SK-N-SH (cell line): ENCODE measurements around the gene PDF. TPM values are rescaled to one million over a fixed set of nuclear protein-coding genes. Genes with fewer than 3 reads are reported as not detected.

Experiments used
- CTCF ChIA-PET: fragments of 300-600, 350-600 bp; formaldehyde crosslinking; extraction: SDS; loops from one replicate; lab custom pipeline; 2021; lab: Yijun Ruan, JAX
- POLR2A ChIA-PET: fragments of 350-600 bp; sonication (Branson Sonifier 250); formaldehyde crosslinking; extraction: SDS; loops from one replicate; lab custom pipeline; 2020; ENCODE audit warnings: antibody characterized with exemption, inconsistent platforms; lab: Yijun Ruan, JAX
- DNase-seq: peaks from one replicate; pipeline ENCODE4 v3.0.0; 2012
- H2AFZ ChIP-seq: fragments of 200-600 bp; sonication (generic); 2 replicates; pipeline ENCODE4 v1.8.1; 2016; ENCODE audit warnings: antibody characterized with exemption, mild to moderate bottlenecking, low read depth
- H3F3A ChIP-seq: fragments of 200-600 bp; sonication (generic); replicated peaks from 2 replicates; pipeline ENCODE3; 2016; ENCODE audit warnings: antibody characterized with exemption, mild to moderate bottlenecking; ENCODE audit not compliant: insufficient read depth
- H3K27ac ChIP-seq, 2 experiments: fragments of 200-500 bp in 1 of 2; fragments of 200-600 bp in 1 of 2; sonication (Bioruptor generic) in 1 of 2; sonication (generic), shearing (Covaris generic) in 1 of 2; 2 replicates each; pipeline versions ENCODE4 v1.5.1 to v1.6.1; 2014 to 2016; ENCODE audit warnings: low read depth in 2 of 2, inconsistent platforms in 1 of 2, low read length in 1 of 2, mild to moderate bottlenecking in 1 of 2, mixed read lengths in 1 of 2
- H3K27me3 ChIP-seq: fragments of 200-600 bp; sonication (generic), shearing (Covaris generic); 2 replicates; pipeline ENCODE4 v1.6.1; 2016; ENCODE audit warnings: mixed run types; ENCODE audit not compliant: insufficient read depth
- H3K36me3 ChIP-seq, 2 experiments: fragments of 200-500 bp in 1 of 2; fragments of 200-600 bp in 1 of 2; sonication (Bioruptor generic) in 1 of 2; sonication (generic) in 1 of 2; replicated peaks in 1 of 2; 2 replicates each; pipeline versions ENCODE3 to v1.5.1; 2014 to 2016; ENCODE audit warnings: low read length in 1 of 2, mild to moderate bottlenecking in 1 of 2; ENCODE audit not compliant: insufficient read depth in 2 of 2, control insufficient read depth in 1 of 2
- H3K4me1 ChIP-seq, 2 experiments: fragments of 200-500 bp in 1 of 2; fragments of 200-600 bp in 1 of 2; sonication (Bioruptor generic) in 1 of 2; sonication (generic), shearing (Covaris generic) in 1 of 2; 2 replicates each; pipeline versions ENCODE4 v1.5.1 to v1.6.1; 2014 to 2016; ENCODE audit warnings: low read depth in 1 of 2, low read length in 1 of 2, mixed run types in 1 of 2; ENCODE audit not compliant: insufficient read depth in 2 of 2, control insufficient read depth in 1 of 2
- H3K4me2 ChIP-seq: fragments of 200-600 bp; sonication (generic), shearing (Covaris generic); 2 replicates; pipeline ENCODE4 v1.6.1; 2017; ENCODE audit warnings: mixed run types
- H3K4me3 ChIP-seq, 2 experiments: fragments of 200-500 bp in 1 of 2; fragments of 200-600 bp in 1 of 2; sonication (Bioruptor generic) in 1 of 2; sonication (generic), shearing (Covaris generic) in 1 of 2; 2 replicates each; pipeline versions ENCODE4 v1.5.1 to v1.8.1; 2014 to 2016; ENCODE audit warnings: low read depth in 2 of 2, inconsistent platforms in 1 of 2, low read length in 1 of 2, mild to moderate bottlenecking in 1 of 2, mixed read lengths in 1 of 2, moderate library complexity in 1 of 2
- H3K79me2 ChIP-seq: fragments of 200-600 bp; sonication (generic); 2 replicates; pipeline ENCODE4 v1.8.1; 2017; ENCODE audit warnings: mild to moderate bottlenecking; ENCODE audit not compliant: insufficient read depth
- H3K9ac ChIP-seq: fragments of 200-600 bp; sonication (generic); 2 replicates; pipeline ENCODE4 v1.6.1; 2017; ENCODE audit warnings: mixed run types
- H3K9me2 ChIP-seq: fragments of 200-600 bp; sonication (generic); 2 replicates; pipeline ENCODE4 v1.6.1; 2017; ENCODE audit warnings: mixed run types
- H3K9me3 ChIP-seq: fragments of 200-600 bp; sonication (generic); 2 replicates; pipeline ENCODE4 v1.6.1; 2017; ENCODE audit warnings: mixed run types, mild to moderate bottlenecking, moderate library complexity
- H4K20me1 ChIP-seq: fragments of 200-600 bp; sonication (generic); 2 replicates; pipeline ENCODE4 v1.6.1; 2017; ENCODE audit warnings: mild to moderate bottlenecking, mixed run types; ENCODE audit not compliant: insufficient read depth
- ELF1 ChIP-seq: IDR thresholded peaks from 2 replicates; pipeline ENCODE4 v1.4.0; 2012
- EZH2phosphoT487 ChIP-seq: fragments of 200-600 bp; sonication (generic); IDR thresholded peaks from 2 replicates; pipeline ENCODE4 v1.6.1; 2017; ENCODE audit warnings: low read depth, mixed run types, mild to moderate bottlenecking, antibody characterized with exemption, moderate library complexity, borderline replicate concordance
- FOXJ3 ChIP-seq: sonication (generic); formaldehyde crosslinking; IDR thresholded peaks from 2 replicates; pipeline ENCODE4 v1.5.1; 2020; ENCODE audit warnings: mild to moderate bottlenecking, missing genetic modification reagents
- FOXM1 ChIP-seq: IDR thresholded peaks from 2 replicates; pipeline ENCODE4 v1.4.0; 2012; ENCODE audit warnings: low read depth, mild to moderate bottlenecking
- JUND ChIP-seq: IDR thresholded peaks from 2 replicates; pipeline ENCODE4 v1.4.0; 2012
- MEF2A ChIP-seq: IDR thresholded peaks from 2 replicates; pipeline ENCODE4 v1.4.0; 2012; ENCODE audit warnings: low read depth, borderline replicate concordance
- MXI1 ChIP-seq: IDR thresholded peaks from 2 replicates; pipeline ENCODE4 v1.6.1; 2012; ENCODE audit warnings: mild to moderate bottlenecking, low read depth, low read length, improper control_type of control experiment
- NFIC ChIP-seq: IDR thresholded peaks from 2 replicates; pipeline ENCODE4 v1.4.0; 2012; ENCODE audit warnings: borderline replicate concordance
- NRF1 ChIP-seq: IDR thresholded peaks from 2 replicates; pipeline ENCODE4 v1.6.1; 2012; ENCODE audit warnings: low read depth, mild to moderate bottlenecking, low read length
- RAD21 ChIP-seq: IDR thresholded peaks from 2 replicates; pipeline ENCODE4 v1.6.1; 2012; ENCODE audit warnings: mild to moderate bottlenecking, low read length
- RXRA ChIP-seq: IDR thresholded peaks from 2 replicates; pipeline ENCODE4 v1.4.0; 2012; ENCODE audit warnings: low read depth, mild to moderate bottlenecking, borderline replicate concordance
- SIN3A ChIP-seq: IDR thresholded peaks from 2 replicates; pipeline ENCODE4 v1.6.1; 2012; ENCODE audit warnings: low read depth, mild to moderate bottlenecking, low read length, moderate library complexity, borderline replicate concordance
- SMC3 ChIP-seq: IDR thresholded peaks from 2 replicates; pipeline ENCODE4 v1.6.1; 2012; ENCODE audit warnings: low read depth, low read length, improper control_type of control experiment
- TAF1 ChIP-seq: IDR thresholded peaks from 2 replicates; pipeline ENCODE4 v1.6.1; 2012; ENCODE audit warnings: low read depth, mild to moderate bottlenecking, low read length, moderate library complexity, borderline replicate concordance
- TEAD4 ChIP-seq: IDR thresholded peaks from 2 replicates; pipeline ENCODE4 v1.4.0; 2012; ENCODE audit warnings: mild to moderate bottlenecking, borderline replicate concordance; ENCODE audit not compliant: insufficient read depth
- WGBS: methylation state at CpG from one replicate; pipeline ENCODE4 v1.1.6; 2017; ENCODE audit warnings: low lambda C conversion rate; 5-methylcytosine and 5-hydroxymethylcytosine counted together
- polyA plus RNA-seq, 3 experiments: library from polyadenylated mRNA; depleted of rRNA; stranded (reverse); fragments of >200 nt; gene quantifications; 2 replicates each; pipeline ENCODE4 v1.2.3, GENCODE V29; 2012
- TF ChIP-seq, protein P1 (sequence below): IDR thresholded peaks from 2 replicates; pipeline ENCODE4 v1.6.1; 2012; ENCODE audit warnings: mild to moderate bottlenecking, low read depth, low read length, moderate library complexity
- TF ChIP-seq, protein P2 (sequence below): IDR thresholded peaks from 2 replicates; pipeline ENCODE4 v1.4.0; 2012; ENCODE audit warnings: low read depth
- TF ChIP-seq, protein P3 (sequence below): IDR thresholded peaks from 2 replicates; pipeline ENCODE4 v1.4.0; 2012; ENCODE audit warnings: low read depth, borderline replicate concordance
- TF ChIP-seq, protein P4 (sequence below): fragments of 200-600 bp; sonication (generic); IDR thresholded peaks from 2 replicates; pipeline ENCODE4 v1.6.1; 2017; ENCODE audit warnings: antibody characterized with exemption, mild to moderate bottlenecking, moderate library complexity
- TF ChIP-seq, protein P5 (sequence below): IDR thresholded peaks from 2 replicates; pipeline ENCODE4 v1.4.0; 2012; ENCODE audit warnings: low read depth, borderline replicate concordance

Gene PDF
- polyA plus RNA-seq, 1 of the 3 experiments (the other 2 are of a cell fraction) = 22.0 TPM

DNA sequence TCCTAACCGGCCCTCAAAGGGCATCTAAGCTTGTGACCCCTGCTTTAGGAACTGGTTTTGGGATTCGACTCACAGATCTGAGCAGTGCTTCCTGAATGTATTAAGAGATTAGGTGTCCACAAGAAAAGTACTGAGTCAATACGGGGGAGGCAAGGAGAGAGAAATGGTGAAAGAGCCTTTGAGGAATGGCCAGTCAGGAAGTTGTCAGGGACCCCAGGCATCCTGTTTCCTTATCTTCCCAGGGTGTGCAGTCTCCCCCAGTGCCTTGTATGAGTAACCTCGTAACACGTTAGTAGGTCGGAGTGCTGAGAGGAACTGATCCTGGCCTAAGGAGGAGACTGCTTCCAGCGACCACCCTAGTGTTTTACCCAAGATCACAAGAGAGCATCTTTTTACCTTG, 37.6 kb upstream of the PDF start (continued):
- TF ChIP-seq, protein P1, sequence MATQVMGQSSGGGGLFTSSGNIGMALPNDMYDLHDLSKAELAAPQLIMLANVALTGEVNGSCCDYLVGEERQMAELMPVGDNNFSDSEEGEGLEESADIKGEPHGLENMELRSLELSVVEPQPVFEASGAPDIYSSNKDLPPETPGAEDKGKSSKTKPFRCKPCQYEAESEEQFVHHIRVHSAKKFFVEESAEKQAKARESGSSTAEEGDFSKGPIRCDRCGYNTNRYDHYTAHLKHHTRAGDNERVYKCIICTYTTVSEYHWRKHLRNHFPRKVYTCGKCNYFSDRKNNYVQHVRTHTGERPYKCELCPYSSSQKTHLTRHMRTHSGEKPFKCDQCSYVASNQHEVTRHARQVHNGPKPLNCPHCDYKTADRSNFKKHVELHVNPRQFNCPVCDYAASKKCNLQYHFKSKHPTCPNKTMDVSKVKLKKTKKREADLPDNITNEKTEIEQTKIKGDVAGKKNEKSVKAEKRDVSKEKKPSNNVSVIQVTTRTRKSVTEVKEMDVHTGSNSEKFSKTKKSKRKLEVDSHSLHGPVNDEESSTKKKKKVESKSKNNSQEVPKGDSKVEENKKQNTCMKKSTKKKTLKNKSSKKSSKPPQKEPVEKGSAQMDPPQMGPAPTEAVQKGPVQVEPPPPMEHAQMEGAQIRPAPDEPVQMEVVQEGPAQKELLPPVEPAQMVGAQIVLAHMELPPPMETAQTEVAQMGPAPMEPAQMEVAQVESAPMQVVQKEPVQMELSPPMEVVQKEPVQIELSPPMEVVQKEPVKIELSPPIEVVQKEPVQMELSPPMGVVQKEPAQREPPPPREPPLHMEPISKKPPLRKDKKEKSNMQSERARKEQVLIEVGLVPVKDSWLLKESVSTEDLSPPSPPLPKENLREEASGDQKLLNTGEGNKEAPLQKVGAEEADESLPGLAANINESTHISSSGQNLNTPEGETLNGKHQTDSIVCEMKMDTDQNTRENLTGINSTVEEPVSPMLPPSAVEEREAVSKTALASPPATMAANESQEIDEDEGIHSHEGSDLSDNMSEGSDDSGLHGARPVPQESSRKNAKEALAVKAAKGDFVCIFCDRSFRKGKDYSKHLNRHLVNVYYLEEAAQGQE = no peak
- TF ChIP-seq RXRA = no peak
- TF ChIP-seq, protein P2, sequence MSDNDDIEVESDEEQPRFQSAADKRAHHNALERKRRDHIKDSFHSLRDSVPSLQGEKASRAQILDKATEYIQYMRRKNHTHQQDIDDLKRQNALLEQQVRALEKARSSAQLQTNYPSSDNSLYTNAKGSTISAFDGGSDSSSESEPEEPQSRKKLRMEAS = no peak
- TF ChIP-seq NFIC = no peak
- TF ChIP-seq, protein P3, sequence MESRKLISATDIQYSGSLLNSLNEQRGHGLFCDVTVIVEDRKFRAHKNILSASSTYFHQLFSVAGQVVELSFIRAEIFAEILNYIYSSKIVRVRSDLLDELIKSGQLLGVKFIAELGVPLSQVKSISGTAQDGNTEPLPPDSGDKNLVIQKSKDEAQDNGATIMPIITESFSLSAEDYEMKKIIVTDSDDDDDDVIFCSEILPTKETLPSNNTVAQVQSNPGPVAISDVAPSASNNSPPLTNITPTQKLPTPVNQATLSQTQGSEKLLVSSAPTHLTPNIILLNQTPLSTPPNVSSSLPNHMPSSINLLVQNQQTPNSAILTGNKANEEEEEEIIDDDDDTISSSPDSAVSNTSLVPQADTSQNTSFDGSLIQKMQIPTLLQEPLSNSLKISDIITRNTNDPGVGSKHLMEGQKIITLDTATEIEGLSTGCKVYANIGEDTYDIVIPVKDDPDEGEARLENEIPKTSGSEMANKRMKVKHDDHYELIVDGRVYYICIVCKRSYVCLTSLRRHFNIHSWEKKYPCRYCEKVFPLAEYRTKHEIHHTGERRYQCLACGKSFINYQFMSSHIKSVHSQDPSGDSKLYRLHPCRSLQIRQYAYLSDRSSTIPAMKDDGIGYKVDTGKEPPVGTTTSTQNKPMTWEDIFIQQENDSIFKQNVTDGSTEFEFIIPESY = no peak
- no peak for TF ChIP-seq MXI1
- no peak for TF ChIP-seq RAD21

DNA sequence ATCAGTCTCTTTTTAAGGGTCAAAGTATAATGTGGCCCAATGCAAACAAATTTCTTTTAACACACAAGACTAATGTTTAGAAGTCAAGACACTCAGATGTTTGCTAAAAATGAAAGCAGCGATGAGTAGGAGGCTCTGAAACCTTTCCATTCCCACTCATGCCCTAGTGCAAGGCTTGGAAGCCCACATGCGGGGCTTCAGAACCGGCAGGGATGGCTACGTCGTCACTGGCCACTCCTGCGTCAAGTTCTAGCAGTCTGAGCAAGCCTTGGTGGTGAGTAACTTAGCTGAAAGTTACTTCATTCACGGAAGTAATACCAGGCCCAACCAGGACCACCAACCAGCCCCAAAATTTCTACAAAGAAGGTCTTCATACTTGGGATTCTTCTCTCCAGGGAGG, 36.0 kb upstream of the PDF start:
- Histone ChIP-seq H3K9me3 (no peaks in the 10 kb centered on the region), H4K20me1 (no peaks in the 10 kb centered on the region), H2AFZ (no peak overlapping the region), H3K4me3 (no peak overlapping the region), H3K4me1 (no peaks in the 10 kb centered on the region), H3K9me2 (no peaks in the 10 kb centered on the region), H3F3A (peaks cover 9% of the 10 kb centered on the region), H3K27ac (no peak overlapping the region), H3K4me2 (no peak overlapping the region), H3K9ac (no peak overlapping the region), H3K36me3 (peaks cover 41 to 46% of the 10 kb centered on the region in 2 experiments), H3K79me2 (peaks cover 10% of the 10 kb centered on the region; the same call in 1 of the 2 replicates), H3K27me3 (no peaks in the 10 kb centered on the region)
- POLR2A ChIA-PET = no interaction called here
- CTCF ChIA-PET = no interaction called here
- 95% methylated on average over 7 of the region's 7 CpGs for WGBS
- no peak for TF ChIP-seq JUND
- TF ChIP-seq, protein P4, sequence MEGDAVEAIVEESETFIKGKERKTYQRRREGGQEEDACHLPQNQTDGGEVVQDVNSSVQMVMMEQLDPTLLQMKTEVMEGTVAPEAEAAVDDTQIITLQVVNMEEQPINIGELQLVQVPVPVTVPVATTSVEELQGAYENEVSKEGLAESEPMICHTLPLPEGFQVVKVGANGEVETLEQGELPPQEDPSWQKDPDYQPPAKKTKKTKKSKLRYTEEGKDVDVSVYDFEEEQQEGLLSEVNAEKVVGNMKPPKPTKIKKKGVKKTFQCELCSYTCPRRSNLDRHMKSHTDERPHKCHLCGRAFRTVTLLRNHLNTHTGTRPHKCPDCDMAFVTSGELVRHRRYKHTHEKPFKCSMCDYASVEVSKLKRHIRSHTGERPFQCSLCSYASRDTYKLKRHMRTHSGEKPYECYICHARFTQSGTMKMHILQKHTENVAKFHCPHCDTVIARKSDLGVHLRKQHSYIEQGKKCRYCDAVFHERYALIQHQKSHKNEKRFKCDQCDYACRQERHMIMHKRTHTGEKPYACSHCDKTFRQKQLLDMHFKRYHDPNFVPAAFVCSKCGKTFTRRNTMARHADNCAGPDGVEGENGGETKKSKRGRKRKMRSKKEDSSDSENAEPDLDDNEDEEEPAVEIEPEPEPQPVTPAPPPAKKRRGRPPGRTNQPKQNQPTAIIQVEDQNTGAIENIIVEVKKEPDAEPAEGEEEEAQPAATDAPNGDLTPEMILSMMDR = no peak
- TF ChIP-seq, protein P5, sequence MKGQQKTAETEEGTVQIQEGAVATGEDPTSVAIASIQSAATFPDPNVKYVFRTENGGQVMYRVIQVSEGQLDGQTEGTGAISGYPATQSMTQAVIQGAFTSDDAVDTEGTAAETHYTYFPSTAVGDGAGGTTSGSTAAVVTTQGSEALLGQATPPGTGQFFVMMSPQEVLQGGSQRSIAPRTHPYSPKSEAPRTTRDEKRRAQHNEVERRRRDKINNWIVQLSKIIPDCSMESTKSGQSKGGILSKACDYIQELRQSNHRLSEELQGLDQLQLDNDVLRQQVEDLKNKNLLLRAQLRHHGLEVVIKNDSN = no peak
- no peak for TF ChIP-seq SMC3
- TF ChIP-seq RAD21 = no peak
- no peak for TF ChIP-seq MEF2A
- TF ChIP-seq NRF1 = no peak
- no peak for TF ChIP-seq TEAD4
- no peak for TF ChIP-seq FOXM1
- no peak for TF ChIP-seq TAF1
- TF ChIP-seq EZH2phosphoT487 = no peak
- TF ChIP-seq, protein P1 = no peak
- no peak for TF ChIP-seq ELF1
- TF ChIP-seq FOXJ3 (CRISPR knock-in tag) = no peak
- no peak for TF ChIP-seq MXI1
- TF ChIP-seq SIN3A = no peak
- DNase-seq = no peak
